CD14-positive monocyte (primary cell): Measurements from ENCODE around the gene CLSTN3. TPM values are rescaled to one million over a fixed set of nuclear protein-coding genes. Genes with fewer than 3 reads are reported as not detected.
"Not testable (repeated sequence)": the region's sequence is repeated elsewhere in the genome, so short reads cannot be mapped to it uniquely, and the experiment has no call there.

Experiments used
- DNase-seq, 3 donors: peaks; one replicate each; pipeline ENCODE4 v3.0.0-alpha.2; 2011 to 2022
- H2AFZ ChIP-seq: 2 replicates; pipeline ENCODE4 v1.6.0; 2012; ENCODE audit warnings: mild to moderate bottlenecking, low read depth, low read length, inconsistent platforms; ENCODE audit not compliant: insufficient read depth, poor library complexity, severe bottlenecking
- H3K27ac ChIP-seq, 2 donors: 1 replicate in 1 of 2; 2 replicates in 1 of 2; pipeline ENCODE4 v1.5.1; 2012 to 2013; ENCODE audit warnings: low read length in 2 of 2, control low read depth in 1 of 2, inconsistent platforms in 1 of 2, low read depth in 1 of 2, mild to moderate bottlenecking in 1 of 2
- H3K27me3 ChIP-seq, 2 donors: one replicate each; pipeline versions ENCODE4 v1.6.0 to v1.6.1; 2011 to 2013; ENCODE audit warnings: low read length in 2 of 2; ENCODE audit not compliant: control insufficient read depth in 2 of 2, insufficient read depth in 2 of 2
- H3K36me3 ChIP-seq, 2 donors: replicated peaks in 1 of 2; 1 replicate in 1 of 2; 2 replicates in 1 of 2; pipeline versions ENCODE4 v1.5.1 to v1.6.1; 2012 to 2013; ENCODE audit warnings: low read length in 2 of 2, control low read depth in 1 of 2, inconsistent platforms in 1 of 2, mild to moderate bottlenecking in 1 of 2; ENCODE audit not compliant: insufficient read depth in 2 of 2, control insufficient read depth in 1 of 2
- H3K4me1 ChIP-seq, 2 donors: 1 replicate in 1 of 2; 2 replicates in 1 of 2; pipeline versions ENCODE4 v1.5.1 to v1.6.1; 2012 to 2013; ENCODE audit warnings: low read length in 2 of 2, control low read depth in 1 of 2, inconsistent platforms in 1 of 2, mild to moderate bottlenecking in 1 of 2, moderate library complexity in 1 of 2; ENCODE audit not compliant: insufficient read depth in 2 of 2, control insufficient read depth in 1 of 2
- H3K4me2 ChIP-seq: replicated peaks from 2 replicates; pipeline ENCODE3; 2012; ENCODE audit warnings: low read length, moderate library complexity, mild to moderate bottlenecking; ENCODE audit not compliant: poor library complexity, severe bottlenecking; ENCODE audit errors: extremely low read depth
- H3K4me3 ChIP-seq, 3 experiments: fragments of 200-600 bp in 1 of 3; sonication (generic) in 1 of 3; replicated peaks in 1 of 3; 1 replicate in 2 of 3; 2 replicates in 1 of 3; pipeline ENCODE4 v1.5.1; 2011 to 2013; ENCODE audit warnings: low read length in 3 of 3, mild to moderate bottlenecking in 3 of 3, control low read depth in 2 of 3, low read depth in 2 of 3, inconsistent platforms in 1 of 3, moderate library complexity in 1 of 3
- H3K79me2 ChIP-seq: 2 replicates; pipeline ENCODE4 v1.6.0; 2012; ENCODE audit warnings: mild to moderate bottlenecking, control low read depth, inconsistent platforms, low read length, moderate library complexity; ENCODE audit not compliant: insufficient read depth
- H3K9ac ChIP-seq: 2 replicates; pipeline ENCODE4 v1.6.0; 2017; ENCODE audit warnings: low read length, mild to moderate bottlenecking; ENCODE audit not compliant: insufficient read depth, poor library complexity, severe bottlenecking
- H3K9me3 ChIP-seq, 2 donors: replicated peaks in 1 of 2; 1 replicate in 1 of 2; 2 replicates in 1 of 2; pipeline versions ENCODE4 v1.5.1 to v1.6.1; 2012 to 2013; ENCODE audit warnings: low read length in 2 of 2, control low read depth in 1 of 2; ENCODE audit not compliant: control insufficient read depth in 1 of 2, insufficient read depth in 1 of 2
- H4K20me1 ChIP-seq: 2 replicates; pipeline ENCODE4 v1.6.0; 2012; ENCODE audit warnings: mild to moderate bottlenecking, low read length, control low read depth, moderate library complexity; ENCODE audit not compliant: insufficient read depth
- H3K27ac Mint-ChIP-seq, 7 donors: one replicate each; pipeline ENCODE4 v1.8.0; 2020; ENCODE audit warnings: mild to moderate bottlenecking in 7 of 7, mixed read lengths in 7 of 7, moderate library complexity in 6 of 7, inconsistent platforms in 2 of 7
- H3K27me3 Mint-ChIP-seq, 3 donors: one replicate each; pipeline ENCODE4 v1.8.0; 2021 to 2022; ENCODE audit warnings: low read depth in 3 of 3, mild to moderate bottlenecking in 3 of 3, mixed read lengths in 3 of 3, moderate library complexity in 3 of 3, inconsistent platforms in 1 of 3
- H3K36me3 Mint-ChIP-seq, 2 donors: one replicate each; pipeline ENCODE4 v1.8.0; 2020; ENCODE audit warnings: mixed read lengths in 2 of 2, inconsistent platforms in 1 of 2, mild to moderate bottlenecking in 1 of 2
- H3K4me1 Mint-ChIP-seq: one replicate; pipeline ENCODE4 v1.8.0; 2020; ENCODE audit warnings: mild to moderate bottlenecking, mixed read lengths
- H3K4me3 Mint-ChIP-seq, 2 donors: one replicate each; pipeline ENCODE4 v1.8.0; 2020; ENCODE audit warnings: mild to moderate bottlenecking in 2 of 2, mixed read lengths in 2 of 2, moderate library complexity in 1 of 2
- H3K9me3 Mint-ChIP-seq, 7 donors: one replicate each; pipeline ENCODE4 v1.8.0; 2020 to 2022; ENCODE audit warnings: mixed read lengths in 7 of 7, mild to moderate bottlenecking in 6 of 7, moderate library complexity in 6 of 7, inconsistent platforms in 2 of 7
- WGBS: methylation state at CpG from one replicate; pipeline ENCODE4 v1.1.5; 2013; ENCODE audit warnings: missing lambda C conversion rate; ENCODE audit not compliant: insufficient coverage; 5-methylcytosine and 5-hydroxymethylcytosine counted together
- intact Hi-C, 2 donors: fragments of 100-400 bp; cut with micrococcal nuclease; formaldehyde crosslinking; loops; one replicate each; pipeline versions ENCODE4 v1.15.0 to v1.15.1; 2023
- polyA plus RNA-seq, 3 donors: library from polyadenylated mRNA; depleted of rRNA in 1 of 3; unstranded in 2 of 3; stranded (reverse) in 1 of 3; fragments of 300-500 nt in 2 of 3; fragments of >200 nt in 1 of 3; fragmentation: Illumina TruSeq in 2 of 3; gene quantifications; 1 replicate in 2 of 3; 2 replicates in 1 of 3; pipeline ENCODE4 v1.2.3, GENCODE V29; 2012 to 2021
- TF ChIP-seq, protein P1 (sequence below): fragments of 200-600 bp; IDR thresholded peaks from one replicate; pipeline ENCODE4 v1.8.0; 2022; ENCODE audit warnings: antibody characterized with exemption, mild to moderate bottlenecking

Gene CLSTN3
- polyA plus RNA-seq, 3 donors: 13.7 TPM; not detected in 2

DNA sequence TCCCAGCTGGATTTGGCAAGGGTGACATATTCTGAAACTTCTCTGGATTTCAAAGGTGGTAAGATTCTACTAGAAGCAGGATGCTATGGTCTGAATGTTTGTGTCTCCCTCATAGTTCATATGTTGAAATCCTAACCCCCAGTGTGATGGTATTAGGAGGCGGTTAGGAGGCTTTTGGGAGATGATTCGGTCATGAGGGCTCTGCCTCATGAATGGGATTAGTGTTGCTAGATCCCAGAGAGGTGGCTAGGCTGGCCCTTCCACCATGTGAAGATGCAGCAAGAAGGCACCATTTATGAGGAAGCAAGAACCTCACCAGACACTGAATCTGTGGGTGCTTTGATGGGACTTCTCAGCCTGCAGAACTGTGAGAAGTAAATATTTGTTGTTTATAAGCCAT lies 48.3 kb downstream of the CLSTN3 start:
- Histone ChIP-seq H3K4me3 (no peak overlapping the region), H3K9ac (no peak overlapping the region), H3K4me1 (no peaks in the 10 kb centered on the region), H2AFZ (no peak overlapping the region), H4K20me1 (no peaks in the 10 kb centered on the region), H3K36me3 (no peaks in the 10 kb centered on the region), H3K79me2 (no peaks in the 10 kb centered on the region), H3K27me3 (peaks cover 0 to 9% of the 10 kb centered on the region in 2 donors), H3K9me3 (no peaks in the 10 kb centered on the region), H3K4me2 (no peak overlapping the region), H3K27ac (no peak overlapping the region)
- H3K4me1 Mint-ChIP-seq: no peaks in the 10 kb centered on the region
- no peak for DNase-seq
- intact Hi-C loops: no loop called here
- no peak overlapping the region for H3K27ac Mint-ChIP-seq
- TF ChIP-seq, protein P1, sequence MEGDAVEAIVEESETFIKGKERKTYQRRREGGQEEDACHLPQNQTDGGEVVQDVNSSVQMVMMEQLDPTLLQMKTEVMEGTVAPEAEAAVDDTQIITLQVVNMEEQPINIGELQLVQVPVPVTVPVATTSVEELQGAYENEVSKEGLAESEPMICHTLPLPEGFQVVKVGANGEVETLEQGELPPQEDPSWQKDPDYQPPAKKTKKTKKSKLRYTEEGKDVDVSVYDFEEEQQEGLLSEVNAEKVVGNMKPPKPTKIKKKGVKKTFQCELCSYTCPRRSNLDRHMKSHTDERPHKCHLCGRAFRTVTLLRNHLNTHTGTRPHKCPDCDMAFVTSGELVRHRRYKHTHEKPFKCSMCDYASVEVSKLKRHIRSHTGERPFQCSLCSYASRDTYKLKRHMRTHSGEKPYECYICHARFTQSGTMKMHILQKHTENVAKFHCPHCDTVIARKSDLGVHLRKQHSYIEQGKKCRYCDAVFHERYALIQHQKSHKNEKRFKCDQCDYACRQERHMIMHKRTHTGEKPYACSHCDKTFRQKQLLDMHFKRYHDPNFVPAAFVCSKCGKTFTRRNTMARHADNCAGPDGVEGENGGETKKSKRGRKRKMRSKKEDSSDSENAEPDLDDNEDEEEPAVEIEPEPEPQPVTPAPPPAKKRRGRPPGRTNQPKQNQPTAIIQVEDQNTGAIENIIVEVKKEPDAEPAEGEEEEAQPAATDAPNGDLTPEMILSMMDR: no peak
- WGBS: 100% methylated on average over 1 of the region's 2 CpGs
- H3K9me3 Mint-ChIP-seq: peaks cover 0 to 14% (median 8%) of the 10 kb centered on the region in 7 donors
- H3K36me3 Mint-ChIP-seq: no peaks in the 10 kb centered on the region
- H3K4me3 Mint-ChIP-seq: no peak overlapping the region
- H3K27me3 Mint-ChIP-seq: peaks cover 3 to 12% (median 6%) of the 10 kb centered on the region in 3 donors

DNA sequence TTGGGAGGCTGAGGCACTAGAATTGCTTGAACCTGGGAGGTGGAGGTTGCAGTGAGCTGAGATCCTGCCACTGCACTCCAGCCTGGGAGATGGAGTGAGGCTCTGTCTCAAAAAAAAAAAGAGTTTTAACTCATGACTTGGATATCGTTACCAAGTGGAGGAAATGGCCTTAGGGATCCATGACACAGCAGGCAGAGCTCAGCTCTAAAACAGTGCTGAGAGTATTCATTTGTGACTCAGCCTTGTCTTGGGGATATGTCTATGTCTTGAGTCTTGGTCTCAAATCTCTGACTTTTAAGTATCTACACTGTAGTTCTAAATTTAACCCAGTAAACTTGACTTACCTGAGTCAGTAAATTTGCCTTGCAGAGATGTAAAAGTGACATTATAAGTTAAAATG lies 50.5 kb downstream of the CLSTN3 start:
- intact Hi-C loops: no loop called here
- no peak for DNase-seq
- no peaks in the 10 kb centered on the region for H3K9me3 ChIP-seq

DNA sequence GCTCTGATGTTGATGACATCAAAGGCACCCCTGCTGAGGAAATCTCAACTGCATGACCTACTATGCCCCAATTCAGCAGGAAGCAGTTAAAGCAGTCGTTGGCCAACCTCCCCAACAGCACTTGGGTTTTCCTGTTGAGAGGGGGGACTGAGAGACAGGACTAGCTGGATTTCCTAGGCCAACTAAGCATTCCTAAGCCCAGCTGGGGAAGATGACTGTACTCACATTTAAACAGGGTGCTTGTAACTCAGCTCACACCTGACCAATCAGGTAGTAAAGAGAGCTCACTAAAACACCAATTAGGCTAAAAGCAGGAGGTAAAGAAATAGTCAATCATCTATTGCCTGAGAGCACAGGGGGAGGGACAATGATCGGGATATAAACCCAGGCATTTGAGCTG lies 55.9 kb downstream of the CLSTN3 start:
- H3K4me3 Mint-ChIP-seq, H3K9ac ChIP-seq, H3K36me3 ChIP-seq, H4K20me1 ChIP-seq, H3K27ac ChIP-seq, intact Hi-C loops, H3K27ac Mint-ChIP-seq, H3K27me3 ChIP-seq, H3K4me3 ChIP-seq, H3K9me3 ChIP-seq, H3K79me2 ChIP-seq, H2AFZ ChIP-seq, H3K9me3 Mint-ChIP-seq, H3K36me3 Mint-ChIP-seq, DNase-seq, H3K27me3 Mint-ChIP-seq, H3K4me2 ChIP-seq: not testable (repeated sequence)
- WGBS: no CpG with 5 or more reads among the region's 2 CpGs
- peaks cover 19% of the 10 kb centered on the region for H3K4me1 Mint-ChIP-seq
- peaks cover 15 to 26% of the 10 kb centered on the region in 2 donors for H3K4me1 ChIP-seq

More for the DNA sequence above, 50.5 kb downstream of the CLSTN3 start:
- Histone ChIP-seq H3K79me2 (no peaks in the 10 kb centered on the region), H3K27ac (no peak overlapping the region), H3K4me2 (no peak overlapping the region), H3K4me1 (no peaks in the 10 kb centered on the region), H2AFZ (no peak overlapping the region), H3K27me3 (peaks cover 0 to 2% of the 10 kb centered on the region in 2 donors), H3K4me3 (no peak overlapping the region), H4K20me1 (no peaks in the 10 kb centered on the region), H3K36me3 (no peaks in the 10 kb centered on the region), H3K9ac (no peak overlapping the region)
- Mint-ChIP-seq H3K4me3 (no peak overlapping the region), H3K9me3 (peaks cover 0 to 11% (median 5%) of the 10 kb centered on the region in 7 donors), H3K27ac (no peak overlapping the region), H3K27me3 (peaks cover 4 to 7% (median 5%) of the 10 kb centered on the region in 3 donors), H3K36me3 (no peaks in the 10 kb centered on the region), H3K4me1 (no peaks in the 10 kb centered on the region)
- TF ChIP-seq, protein P1: no peak
- WGBS: 90% methylated on average over 1 of the region's 1 CpG
